Measurements from ENCODE around the gene ZNRF1. TPM values are rescaled to one million over a fixed set of nuclear protein-coding genes. Genes with fewer than 3 reads are reported as not detected.

Gene ZNRF1
- total and polyA plus RNA-seq, 4 donors, result 7.9 to 10.9 (median 9.2) TPM

GRCh38 chr16:75010427-75010826 is 11.6 kb downstream of the ZNRF1 start (continued):
- TF ChIP-seq GABPA (IDR thresholded peaks at IDR 0.05 in 1 of 2, conservative IDR thresholded peaks at IDR 0.05 in 1 of 2) (no peak), FOXA2 (IDR thresholded peaks at IDR 0.05) (no peak), FOXA1 (IDR thresholded peaks at IDR 0.05) (no peak), HNF4A (conservative IDR thresholded peaks at IDR 0.05) (no peak), SP1 (IDR thresholded peaks at IDR 0.05) (no peak), JUND (IDR thresholded peaks at IDR 0.05) (no peak), HNF4G (IDR thresholded peaks at IDR 0.05) (no peak), TAF1 (conservative IDR thresholded peaks at IDR 0.05) (no peak)

- WGBS, result 70% methylated on average over 3 of the region's 3 CpGs
- H3K36me3 ChIP-seq (ENCODE audit: control insufficient read depth in 4 of 4, insufficient read depth in 3 of 4, low read depth in 1 of 4, low read length in 3 of 4), result no peaks in the 10 kb centered on the region
- peak overlapping the region in 1 of 2 donors; percentile 50 for H3K27ac ChIP-seq (ENCODE audit: low read depth in 1 of 2, low read length in 2 of 2)
- peaks cover 0 to 1% (median 0%) of the 10 kb centered on the region in 4 donors for H3K4me1 ChIP-seq (ENCODE audit: control insufficient read depth in 4 of 4, insufficient read depth in 4 of 4, low read length in 3 of 4)
- H3K4me3 ChIP-seq (ENCODE audit: low read depth in 1 of 3, low read length in 3 of 3), result no peak overlapping the region
- TF ChIP-seq JUND (IDR thresholded peaks at IDR 0.05) (no peak), MAX (IDR thresholded peaks at IDR 0.05) (no peak), NR2F2 (IDR thresholded peaks at IDR 0.05) (no peak), EGR1 (IDR thresholded peaks at IDR 0.05; ENCODE audit: low read depth in 2 of 2) (no peak), ZBTB33 (IDR thresholded peaks at IDR 0.05) (no peak), RAD21 (IDR thresholded peaks at IDR 0.05) (no peak), TAF1 (conservative IDR thresholded peaks at IDR 0.05) (no peak), GABPA (IDR thresholded peaks at IDR 0.05 in 1 of 2, conservative IDR thresholded peaks at IDR 0.05 in 1 of 2) (no peak), ATF3 (IDR thresholded peaks at IDR 0.05) (no peak), YY1 (IDR thresholded peaks at IDR 0.05) (no peak), HNF4A (conservative IDR thresholded peaks at IDR 0.05) (no peak), SP1 (IDR thresholded peaks at IDR 0.05) (no peak), FOXA2 (IDR thresholded peaks at IDR 0.05) (no peak), RXRA (IDR thresholded peaks at IDR 0.05) (no peak), REST (IDR thresholded peaks at IDR 0.05) (no peak), CTCF (IDR thresholded peaks at IDR 0.05; ENCODE audit: low read depth, low read length, missing input control) (no peak), FOXA1 (IDR thresholded peaks at IDR 0.05) (no peak), HNF4G (IDR thresholded peaks at IDR 0.05) (no peak)
- no peaks in the 10 kb centered on the region for H3K9me3 ChIP-seq (ENCODE audit: control insufficient read depth in 4 of 4, low read length in 3 of 4)
- DNase-seq (ENCODE audit: low spot score), result no peak
- no peak overlapping the region for H3K9ac ChIP-seq (ENCODE audit: low read depth in 1 of 2, low read length in 2 of 2)
- no peaks in the 10 kb centered on the region for H3K27me3 ChIP-seq (ENCODE audit: control insufficient read depth in 4 of 4, insufficient read depth in 4 of 4, low read length in 3 of 4)
Observed at GRCh38 chr16:75011634-75012307, 12.9 kb downstream of the ZNRF1 start.
